Endothelial cell of umbilical vein (primary cell): ENCODE data around the gene ZNF837.

Experiments
- CTCF ChIP-seq, 2 donors: IDR thresholded peaks; 1 replicate in 1 of 2; 2 replicates in 1 of 2; pipeline ENCODE4 v1.5.1; 2011; ENCODE audit warnings: low read length in 2 of 2, mild to moderate bottlenecking in 2 of 2, moderate library complexity in 2 of 2, control low read depth in 1 of 2, inconsistent platforms in 1 of 2, low read depth in 1 of 2; ENCODE audit not compliant: insufficient read depth in 1 of 2; ENCODE audit errors: extremely low read depth in 1 of 2
- EZH2 ChIP-seq: IDR thresholded peaks from 2 replicates; pipeline ENCODE4 v1.6.1; 2012; ENCODE audit warnings: borderline replicate concordance, low read depth, mild to moderate bottlenecking, moderate library complexity, low read length, inconsistent platforms; ENCODE audit not compliant: severe bottlenecking
- FOS ChIP-seq: IDR thresholded peaks from 2 replicates; pipeline ENCODE4 v1.6.1; 2011; ENCODE audit warnings: mild to moderate bottlenecking, low read length, moderate library complexity, borderline replicate concordance; ENCODE audit not compliant: insufficient read depth
- GATA2 ChIP-seq: IDR thresholded peaks from 2 replicates; pipeline ENCODE4 v1.7.0; 2011; ENCODE audit warnings: low read depth, mild to moderate bottlenecking, moderate library complexity, mixed read lengths, low read length; ENCODE audit not compliant: insufficient read length, insufficient read depth
- JUN ChIP-seq: IDR thresholded peaks from 2 replicates; pipeline ENCODE4 v1.6.1; 2011; ENCODE audit warnings: borderline replicate concordance, low read depth; ENCODE audit not compliant: insufficient read length, insufficient read depth
- MAX ChIP-seq: IDR thresholded peaks from 2 replicates; pipeline ENCODE4 v1.6.1; 2011; ENCODE audit not compliant: insufficient read depth, insufficient read length
- MYC ChIP-seq: IDR thresholded peaks from one replicate; pipeline ENCODE4 v1.6.1; 2011; ENCODE audit warnings: mild to moderate bottlenecking, low read depth, low read length
- POLR2A ChIP-seq: IDR thresholded peaks from 2 replicates; pipeline ENCODE4 v1.6.1; 2012; ENCODE audit warnings: low read depth, mild to moderate bottlenecking, control low read depth, low read length
- POLR2AphosphoS5 ChIP-seq: IDR thresholded peaks from 2 replicates; pipeline ENCODE4 v1.6.1; 2012; ENCODE audit warnings: low read depth, mild to moderate bottlenecking, control low read depth, low read length, moderate library complexity; ENCODE audit not compliant: insufficient read depth

GRCh38 chr19:58385313-58385890 is 4.6 kb upstream of the ZNF837 start:
- TF ChIP-seq CTCF (IDR thresholded peaks at IDR 0.05; ENCODE audit: extremely low read depth in 1 of 2, insufficient read depth in 1 of 2, low read depth in 1 of 2, low read length in 2 of 2) (no peak), POLR2AphosphoS5 (no peak), POLR2A (no peak), MAX (no peak), MYC (no peak), EZH2 (no peak), GATA2 (no peak), FOS (no peak), JUN (no peak)
